Astrocyte (in vitro differentiated cells and primary cell): Measurements from ENCODE around the gene A1BG.

ENCODE experiments used
- CTCF ChIP-seq: IDR thresholded peaks from 2 replicates; pipeline ENCODE4 v1.5.1; 2011; ENCODE audit warnings: low read depth, mild to moderate bottlenecking, inconsistent platforms, low read length, moderate library complexity; ENCODE audit not compliant: insufficient read depth
- EZH2 ChIP-seq: IDR thresholded peaks from 2 replicates; pipeline ENCODE4 v1.6.1; 2012; ENCODE audit warnings: mild to moderate bottlenecking, low read length, inconsistent platforms; ENCODE audit not compliant: insufficient read depth

GRCh38 chr19:58332697-58333096 is 20.6 kb downstream of the A1BG start:
- no peak for TF ChIP-seq CTCF
- no peak for TF ChIP-seq EZH2
